ENCODE measurements around the gene HSFX3.
"Not testable (repeated sequence)": the region's sequence is repeated elsewhere in the genome, so short reads cannot be mapped to it uniquely, and the experiment has no call there.

The HSFX3 gene

DNA sequence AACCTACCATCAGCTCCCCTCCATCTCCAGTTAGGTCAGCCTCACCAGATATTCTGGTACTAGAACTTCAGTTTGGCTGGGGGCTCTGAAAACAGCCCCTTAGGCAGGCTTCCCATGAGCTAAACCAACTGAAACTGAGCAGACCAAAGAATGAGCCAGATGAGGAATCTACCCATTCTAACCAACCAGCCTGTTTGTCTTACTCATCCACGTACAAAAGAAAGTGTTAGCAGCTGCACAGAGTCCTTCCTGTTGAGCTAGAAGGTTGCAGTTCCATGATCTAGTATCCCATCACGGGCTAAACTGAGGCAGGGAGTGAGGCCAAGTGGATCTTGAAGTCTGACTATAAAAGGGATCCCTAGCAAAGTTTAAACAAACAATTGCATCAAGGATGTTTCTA is 20.0 kb upstream of the HSFX3 start:
- H3K4me3 ChIP-seq (ENCODE audit: control insufficient read depth, low read depth, low read length): no peak overlapping the region
- TF ChIP-seq, protein P1, sequence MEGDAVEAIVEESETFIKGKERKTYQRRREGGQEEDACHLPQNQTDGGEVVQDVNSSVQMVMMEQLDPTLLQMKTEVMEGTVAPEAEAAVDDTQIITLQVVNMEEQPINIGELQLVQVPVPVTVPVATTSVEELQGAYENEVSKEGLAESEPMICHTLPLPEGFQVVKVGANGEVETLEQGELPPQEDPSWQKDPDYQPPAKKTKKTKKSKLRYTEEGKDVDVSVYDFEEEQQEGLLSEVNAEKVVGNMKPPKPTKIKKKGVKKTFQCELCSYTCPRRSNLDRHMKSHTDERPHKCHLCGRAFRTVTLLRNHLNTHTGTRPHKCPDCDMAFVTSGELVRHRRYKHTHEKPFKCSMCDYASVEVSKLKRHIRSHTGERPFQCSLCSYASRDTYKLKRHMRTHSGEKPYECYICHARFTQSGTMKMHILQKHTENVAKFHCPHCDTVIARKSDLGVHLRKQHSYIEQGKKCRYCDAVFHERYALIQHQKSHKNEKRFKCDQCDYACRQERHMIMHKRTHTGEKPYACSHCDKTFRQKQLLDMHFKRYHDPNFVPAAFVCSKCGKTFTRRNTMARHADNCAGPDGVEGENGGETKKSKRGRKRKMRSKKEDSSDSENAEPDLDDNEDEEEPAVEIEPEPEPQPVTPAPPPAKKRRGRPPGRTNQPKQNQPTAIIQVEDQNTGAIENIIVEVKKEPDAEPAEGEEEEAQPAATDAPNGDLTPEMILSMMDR (conservative IDR thresholded peaks at IDR 0.05; ENCODE audit: control insufficient read depth, insufficient read depth, low read depth, low read length): no peak
- DNase-seq (ENCODE audit: low read depth): no peak

GRCh38 chrX:149568701-149569296 is 19.1 kb upstream of the HSFX3 start:
- no peak for DNase-seq (ENCODE audit: low read depth)
- H3K4me3 ChIP-seq (ENCODE audit: control insufficient read depth, low read depth, low read length): no peak overlapping the region
- TF ChIP-seq, protein P1 (conservative IDR thresholded peaks at IDR 0.05; ENCODE audit: control insufficient read depth, insufficient read depth, low read depth, low read length): no peak

DNA sequence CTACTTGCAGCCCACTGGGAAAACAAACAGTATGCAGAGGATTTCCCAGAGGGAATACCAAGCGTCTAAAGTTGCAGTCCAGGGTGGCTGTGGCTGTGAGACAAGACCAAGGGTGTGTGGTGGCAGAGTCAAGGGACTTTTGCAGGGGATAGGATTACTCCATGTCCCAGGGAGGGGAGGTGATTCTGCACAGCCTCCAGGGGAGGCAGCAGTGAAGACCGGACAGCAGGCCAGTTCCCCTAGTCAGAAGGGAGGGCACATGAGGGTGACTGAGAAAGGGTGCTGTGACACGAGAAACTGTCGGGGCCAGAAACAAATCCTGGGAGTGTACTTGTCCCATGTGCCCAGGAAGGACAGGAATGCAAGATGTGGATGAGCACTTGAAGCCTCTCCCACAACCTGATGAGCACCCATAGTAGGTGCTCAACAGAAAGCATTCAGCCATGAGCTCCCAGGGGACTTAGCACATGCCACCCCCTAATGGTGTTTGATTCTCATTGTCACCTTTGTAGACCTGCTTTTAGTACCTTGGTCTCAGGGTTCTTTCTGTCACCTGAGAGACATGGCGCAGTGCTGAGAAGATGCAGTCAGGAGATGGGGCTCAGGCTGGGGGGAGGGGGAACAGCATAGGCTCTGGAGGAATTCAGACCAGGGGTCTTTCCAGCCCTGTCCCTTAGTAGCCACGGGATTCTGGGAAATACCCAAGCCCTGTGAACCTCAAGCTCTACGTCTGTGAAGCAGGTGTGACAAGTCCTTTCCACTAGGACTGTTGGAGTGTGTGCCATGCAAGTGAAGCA is 18.1 kb upstream of the HSFX3 start:
- TF ChIP-seq, protein P1 (conservative IDR thresholded peaks at IDR 0.05; ENCODE audit: control insufficient read depth, insufficient read depth, low read depth, low read length): no peak
- no peak for DNase-seq (ENCODE audit: low read depth)
- no peak overlapping the region for H3K4me3 ChIP-seq (ENCODE audit: control insufficient read depth, low read depth, low read length)

DNA sequence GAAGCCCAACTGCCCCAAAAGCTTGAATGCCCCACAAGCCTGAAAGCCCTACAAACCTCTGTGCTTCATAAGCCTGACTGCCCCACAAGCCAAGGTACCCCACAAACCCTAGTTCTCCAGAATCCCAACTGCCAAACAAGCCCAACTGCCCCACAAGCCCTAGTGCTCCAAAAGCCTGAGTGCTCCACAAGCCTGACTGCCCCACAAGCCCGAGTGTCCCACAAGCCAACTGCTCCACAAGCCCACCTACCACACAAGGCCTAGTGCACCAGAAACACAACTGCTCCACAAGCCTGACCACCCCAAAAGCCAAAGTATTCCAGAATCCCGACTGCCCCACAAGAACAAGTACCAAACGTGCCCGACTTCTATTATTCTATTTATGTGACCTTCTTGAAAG is 13.6 kb upstream of the HSFX3 start:
- H3K4me3 ChIP-seq (ENCODE audit: control insufficient read depth, low read depth, low read length): no peak overlapping the region
- DNase-seq (ENCODE audit: low read depth): no peak
- TF ChIP-seq, protein P1 (conservative IDR thresholded peaks at IDR 0.05; ENCODE audit: control insufficient read depth, insufficient read depth, low read depth, low read length): no peak

DNA sequence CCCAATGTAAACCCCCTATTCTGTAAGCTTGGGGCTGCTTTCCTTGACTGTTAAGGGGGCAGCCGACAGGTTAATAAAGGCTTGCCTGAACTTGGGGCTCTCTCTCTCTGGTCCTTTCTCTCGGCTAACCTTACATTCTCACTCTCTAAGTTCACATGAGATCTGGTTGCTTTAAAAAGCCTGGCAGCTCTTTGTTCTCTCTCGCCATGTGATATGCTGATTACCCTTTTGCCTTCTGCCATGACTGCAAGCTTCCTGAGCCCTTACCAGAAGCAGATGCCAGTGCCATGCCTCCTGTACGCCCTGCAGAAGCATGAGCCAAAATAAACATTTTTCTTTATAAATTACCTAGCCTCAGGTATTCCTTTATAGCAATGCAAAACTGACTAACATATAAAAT is 5.5 kb upstream of the HSFX3 start:
- not testable (repeated sequence) for DNase-seq (ENCODE audit: low read depth); H3K4me3 ChIP-seq (ENCODE audit: control insufficient read depth, low read depth, low read length)

DNA sequence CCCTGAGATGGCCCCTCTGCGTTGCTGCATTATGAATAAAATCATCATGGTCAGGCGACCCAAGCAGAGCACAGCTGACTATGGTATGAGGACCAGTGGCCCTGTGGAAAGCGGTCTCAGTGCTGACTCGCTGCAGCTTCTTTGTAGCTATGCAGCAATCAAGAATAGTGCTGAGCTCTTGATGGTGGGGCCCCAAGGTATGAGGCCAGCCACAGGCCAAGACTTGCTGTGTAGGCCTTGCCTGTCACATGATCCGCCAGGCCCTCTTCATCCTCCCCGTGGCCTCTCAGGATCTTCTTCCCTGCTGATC is 2.2 kb upstream of the HSFX3 start:
- not testable (repeated sequence) for DNase-seq (ENCODE audit: low read depth); H3K4me3 ChIP-seq (ENCODE audit: control insufficient read depth, low read depth, low read length)

- not testable (repeated sequence) for DNase-seq (ENCODE audit: low read depth); H3K4me3 ChIP-seq (ENCODE audit: control insufficient read depth, low read depth, low read length)
These were observed 1.7 kb upstream of the HSFX3 start for GRCh38 chrX:149551245-149551938.

- H3K4me3 ChIP-seq (ENCODE audit: control insufficient read depth, low read depth, low read length); DNase-seq (ENCODE audit: low read depth): not testable (repeated sequence)
These were observed 730 bp upstream of the HSFX3 start for GRCh38 chrX:149550454-149550853.

GRCh38 chrX:149547782-149548181 is 1.9 kb downstream of the HSFX3 start:
- not testable (repeated sequence) for H3K4me3 ChIP-seq (ENCODE audit: control insufficient read depth, low read depth, low read length); DNase-seq (ENCODE audit: low read depth)

DNA sequence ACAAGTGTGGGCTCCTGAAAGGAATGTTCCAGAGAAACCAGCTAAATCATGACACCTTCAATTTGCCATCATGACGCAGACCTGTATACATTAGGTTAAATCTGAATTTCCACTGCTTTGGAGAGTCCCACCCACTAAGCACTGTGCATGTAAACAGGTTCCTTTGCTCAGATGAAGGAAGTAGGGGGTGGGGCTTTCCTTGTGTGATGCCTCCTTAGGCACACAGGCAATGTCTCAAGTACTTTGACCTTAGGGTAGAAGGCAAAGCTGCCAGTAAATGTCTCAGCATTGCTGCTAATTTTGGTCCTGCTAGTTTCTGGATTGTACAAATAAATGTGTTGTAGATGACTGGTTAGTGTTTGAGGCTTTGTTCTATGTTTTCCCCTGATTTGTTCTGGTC is 2.8 kb downstream of the HSFX3 start:
- H3K4me3 ChIP-seq (ENCODE audit: control insufficient read depth, low read depth, low read length); DNase-seq (ENCODE audit: low read depth): not testable (repeated sequence)

GRCh38 chrX:149545545-149546543 is 3.9 kb downstream of the HSFX3 start:
- DNase-seq (ENCODE audit: low read depth): peak; percentile 36
- H3K4me3 ChIP-seq (ENCODE audit: control insufficient read depth, low read depth, low read length): not testable (repeated sequence)
